ENCODE results near the gene SEC14L6.

GRCh38 chr22:30523646-30524489, 22.7 kb downstream of the SEC14L6 start:
- TF ChIP-seq CTCF (IDR thresholded peaks at IDR 0.05; ENCODE audit: low read length): no peak
- TF ChIP-seq EZH2phosphoT487 (IDR thresholded peaks at IDR 0.05; ENCODE audit: low read length): no peak
